Measurements from ENCODE around the gene HSPH1.

GRCh38 chr13:31116224-31116623, 45.5 kb downstream of the HSPH1 start:
- TF ChIP-seq CTCF (IDR thresholded peaks at IDR 0.05): no peak
- no peak for TF ChIP-seq POLR2AphosphoS5 (IDR thresholded peaks at IDR 0.05)

Data from esophagus muscularis mucosa (tissue), 3 donors.